HepG2 (cell line): ENCODE results near the gene SLC29A2. TPM values are rescaled to one million over a fixed set of nuclear protein-coding genes. Genes with fewer than 3 reads are reported as not detected.

Source experiments
- BHLHE40 ChIP-seq: IDR thresholded peaks from 2 replicates; pipeline ENCODE4 v1.6.1; 2011; ENCODE audit warnings: low read length, improper control_type of control experiment
- E2F1 ChIP-seq: sonication (generic); formaldehyde crosslinking; IDR thresholded peaks from 2 replicates; pipeline ENCODE4 v1.5.0; 2020; ENCODE audit warnings: missing genetic modification reagents
- EP300 ChIP-seq, 3 experiments: sonication (generic) in 1 of 3; formaldehyde crosslinking in 1 of 3; IDR thresholded peaks; 2 replicates each; pipeline versions ENCODE4 v1.5.1 to v1.6.1; 2011 to 2020; ENCODE audit warnings: low read depth in 2 of 3, low read length in 2 of 3, borderline replicate concordance in 1 of 3, improper control_type of control experiment in 1 of 3, mild to moderate bottlenecking in 1 of 3, missing genetic modification reagents in 1 of 3, moderate library complexity in 1 of 3
- FLYWCH1 ChIP-seq: sonication (generic); formaldehyde crosslinking; IDR thresholded peaks from 2 replicates; pipeline ENCODE4 v1.8.1; 2023; ENCODE audit warnings: mild to moderate bottlenecking, missing genetic modification reagents
- GATA4 ChIP-seq: sonication (generic); IDR thresholded peaks from 2 replicates; pipeline ENCODE4 v1.6.1; 2016; ENCODE audit warnings: antibody characterized with exemption, low read depth, borderline replicate concordance
- HHEX ChIP-seq: IDR thresholded peaks from 2 replicates; pipeline ENCODE4 v1.6.1; 2016; ENCODE audit warnings: control low read depth
- JUND ChIP-seq: sonication (generic); formaldehyde crosslinking; IDR thresholded peaks from 2 replicates; pipeline ENCODE4 v1.8.0; 2022; ENCODE audit warnings: mild to moderate bottlenecking, missing genetic modification reagents
- MAFG ChIP-seq: sonication (generic); formaldehyde crosslinking; IDR thresholded peaks from 2 replicates; pipeline ENCODE4 v1.5.1; 2020; ENCODE audit warnings: mild to moderate bottlenecking, missing genetic modification reagents
- NFIB ChIP-seq: sonication (generic); formaldehyde crosslinking; IDR thresholded peaks from 2 replicates; pipeline ENCODE4 v1.9.0; 2021; ENCODE audit warnings: missing genetic modification reagents, mild to moderate bottlenecking, borderline replicate concordance
- NKX3-1 ChIP-seq: sonication (generic); formaldehyde crosslinking; IDR thresholded peaks from 2 replicates; pipeline ENCODE4 v1.5.0; 2020; ENCODE audit warnings: missing genetic modification reagents
- PLRG1 ChIP-seq: fragments of 450-650 bp; conservative IDR thresholded peaks from 2 replicates; pipeline ENCODE4 v1.6.1; 2016
- RBM39 ChIP-seq: fragments of 200-400 bp; formaldehyde crosslinking; IDR thresholded peaks from one replicate; pipeline ENCODE4 v1.6.1; 2018; ENCODE audit warnings: antibody characterized with exemption, mild to moderate bottlenecking, low read depth, low read length; ENCODE audit not compliant: poor library complexity, severe bottlenecking
- SRSF1 ChIP-seq: fragments of 200-400 bp; formaldehyde crosslinking; optimal IDR thresholded peaks from 2 replicates; pipeline ENCODE3; 2017; ENCODE audit warnings: mild to moderate bottlenecking, low read depth, low read length, moderate library complexity
- YY1 ChIP-seq: IDR thresholded peaks from 2 replicates; pipeline ENCODE4 v1.6.1; 2011; ENCODE audit warnings: low read length, low read depth, moderate library complexity, mild to moderate bottlenecking; ENCODE audit not compliant: insufficient read depth, insufficient replicate concordance
- ZNF563 ChIP-seq: sonication (generic); formaldehyde crosslinking; IDR thresholded peaks from 2 replicates; pipeline ENCODE4 v1.8.0; 2022; ENCODE audit warnings: mild to moderate bottlenecking, moderate library complexity, missing genetic modification reagents
- ZNF704 ChIP-seq: sonication (generic); formaldehyde crosslinking; IDR thresholded peaks from 2 replicates; pipeline ENCODE4 v1.8.1; 2023; ENCODE audit warnings: mild to moderate bottlenecking, inconsistent platforms, moderate library complexity, missing genetic modification reagents, borderline replicate concordance
- ZNF747 ChIP-seq: sonication (generic); formaldehyde crosslinking; IDR thresholded peaks from 2 replicates; pipeline ENCODE4 v1.8.1; 2023; ENCODE audit warnings: missing genetic modification reagents, mild to moderate bottlenecking, borderline replicate concordance
- polyA plus RNA-seq, 8 experiments: library from polyadenylated mRNA; depleted of rRNA in 3 of 8; stranded (reverse) in 7 of 8; unstranded in 1 of 8; fragments of >200 nt; fragmentation: Illumina TruSeq in 4 of 8; extraction: Trizol in 4 of 8; gene quantifications; 2 replicates each; pipeline versions ENCODE4 v1.2.1 to v1.2.3, GENCODE V29; 2011 to 2016; ENCODE audit warnings: low read depth in 4 of 8, missing spikeins in 1 of 8, mixed read lengths in 1 of 8; ENCODE audit not compliant: insufficient read depth in 1 of 8
- total RNA-seq, 5 experiments: library from RNA; depleted of rRNA; stranded (reverse); fragments of >200 nt; fragmentation: Illumina TruSeq; extraction: Trizol; gene quantifications; 2 replicates each; pipeline ENCODE4 v1.2.3, GENCODE V29; 2016; ENCODE audit warnings: low read depth in 1 of 5
- TF ChIP-seq, protein P1 (sequence below): IDR thresholded peaks from 2 replicates; pipeline ENCODE4 v1.6.1; 2016; ENCODE audit warnings: missing genetic modification reagents, missing compliant biosample characterization
- TF ChIP-seq, protein P2 (sequence below): sonication (generic); formaldehyde crosslinking; IDR thresholded peaks from 2 replicates; pipeline ENCODE4 v1.5.0; 2020; ENCODE audit warnings: mild to moderate bottlenecking, missing genetic modification reagents, moderate library complexity
- TF ChIP-seq, protein P3 (sequence below): sonication (generic); formaldehyde crosslinking; IDR thresholded peaks from 2 replicates; pipeline ENCODE4 v1.4.0; 2020; ENCODE audit warnings: missing genetic modification reagents, mild to moderate bottlenecking, borderline replicate concordance

Gene SLC29A2
- total and polyA plus RNA-seq, 2 of the 13 experiments (the other 11 are each of a cell fraction or from before 2014, with no cell fraction given): 0.63 to 0.66 TPM

DNA sequence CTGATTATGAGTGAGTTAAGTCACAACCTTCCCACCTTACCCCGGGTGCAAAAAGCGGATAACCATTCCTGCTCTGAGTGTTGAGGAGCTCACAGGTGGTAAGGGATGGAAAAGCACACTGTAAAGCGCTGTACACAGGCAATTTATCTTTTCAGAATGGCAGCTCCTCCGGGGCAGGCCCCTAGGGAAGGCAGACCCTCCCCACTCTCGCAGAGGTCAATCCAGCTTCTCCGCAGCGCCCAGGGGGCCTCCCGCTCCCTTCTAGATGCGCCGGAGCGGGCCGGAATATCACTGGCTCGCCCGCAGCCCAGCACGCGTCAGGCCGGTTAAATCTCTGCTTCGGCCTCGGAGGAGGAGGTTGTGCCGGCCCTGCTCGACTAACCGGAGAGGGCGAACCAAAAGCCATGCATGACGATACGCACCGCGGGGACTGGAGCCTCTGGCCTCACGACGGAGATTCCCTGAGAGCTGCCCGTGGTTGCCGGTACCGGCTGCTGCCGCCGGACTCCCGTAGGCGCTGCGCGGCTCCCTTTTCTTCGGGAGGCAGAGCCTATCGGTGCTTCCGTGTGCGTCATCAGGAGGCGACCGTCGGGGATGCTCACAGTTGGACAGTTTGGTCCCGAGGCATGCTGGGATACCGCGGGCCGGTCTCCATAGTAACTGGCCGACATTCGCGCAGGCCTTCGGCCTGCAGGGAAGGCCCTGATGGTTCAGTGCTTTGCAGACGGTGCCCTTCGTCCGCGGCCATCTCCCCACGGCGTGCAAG lies 26.8 kb downstream of the SLC29A2 start, which contains the start of gene BRMS1 (continued):
- TF ChIP-seq NKX3-1 (CRISPR knock-in tag) (no peak; the same call in 1 of the 2 replicates), SRSF1 (peak; percentile 63), JUND (CRISPR knock-in tag) (no peak), EP300 (IDR thresholded peaks at IDR 0.05; ENCODE audit: low read depth in 2 of 2, low read length in 2 of 2) (no peak), EP300 (CRISPR knock-in tag; IDR thresholded peaks at IDR 0.05; ENCODE audit: borderline replicate concordance) (no peak; the same call in 1 of the 2 replicates), BHLHE40 (no peak), ZNF704 (CRISPR knock-in tag) (no peak), FLYWCH1 (CRISPR knock-in tag) (0 out of 2 replicates have a peak, but pooled peaks have one; percentile 34), NFIB (CRISPR knock-in tag) (no peak), ZNF563 (CRISPR knock-in tag) (peak; percentile 67; the same call in 1 of the 2 replicates), GATA4 (peak; percentile 35; the same call in 1 of the 2 replicates), RBM39 (no peak), ZNF747 (CRISPR knock-in tag) (no peak; the same call in 1 of the 2 replicates), YY1 (peak; percentile 77), PLRG1 (no peak), MAFG (CRISPR knock-in tag) (no peak), HHEX (no peak), E2F1 (CRISPR knock-in tag) (peak; percentile 39; the same call in 1 of the 2 replicates)
- TF ChIP-seq, protein P1, sequence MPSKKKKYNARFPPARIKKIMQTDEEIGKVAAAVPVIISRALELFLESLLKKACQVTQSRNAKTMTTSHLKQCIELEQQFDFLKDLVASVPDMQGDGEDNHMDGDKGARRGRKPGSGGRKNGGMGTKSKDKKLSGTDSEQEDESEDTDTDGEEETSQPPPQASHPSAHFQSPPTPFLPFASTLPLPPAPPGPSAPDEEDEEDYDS: peak; percentile 65; the same call in 1 of the 2 replicates
- TF ChIP-seq, protein P2, sequence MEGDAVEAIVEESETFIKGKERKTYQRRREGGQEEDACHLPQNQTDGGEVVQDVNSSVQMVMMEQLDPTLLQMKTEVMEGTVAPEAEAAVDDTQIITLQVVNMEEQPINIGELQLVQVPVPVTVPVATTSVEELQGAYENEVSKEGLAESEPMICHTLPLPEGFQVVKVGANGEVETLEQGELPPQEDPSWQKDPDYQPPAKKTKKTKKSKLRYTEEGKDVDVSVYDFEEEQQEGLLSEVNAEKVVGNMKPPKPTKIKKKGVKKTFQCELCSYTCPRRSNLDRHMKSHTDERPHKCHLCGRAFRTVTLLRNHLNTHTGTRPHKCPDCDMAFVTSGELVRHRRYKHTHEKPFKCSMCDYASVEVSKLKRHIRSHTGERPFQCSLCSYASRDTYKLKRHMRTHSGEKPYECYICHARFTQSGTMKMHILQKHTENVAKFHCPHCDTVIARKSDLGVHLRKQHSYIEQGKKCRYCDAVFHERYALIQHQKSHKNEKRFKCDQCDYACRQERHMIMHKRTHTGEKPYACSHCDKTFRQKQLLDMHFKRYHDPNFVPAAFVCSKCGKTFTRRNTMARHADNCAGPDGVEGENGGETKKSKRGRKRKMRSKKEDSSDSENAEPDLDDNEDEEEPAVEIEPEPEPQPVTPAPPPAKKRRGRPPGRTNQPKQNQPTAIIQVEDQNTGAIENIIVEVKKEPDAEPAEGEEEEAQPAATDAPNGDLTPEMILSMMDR (CRISPR knock-in tag): peak; percentile 35
- TF ChIP-seq, protein P3, sequence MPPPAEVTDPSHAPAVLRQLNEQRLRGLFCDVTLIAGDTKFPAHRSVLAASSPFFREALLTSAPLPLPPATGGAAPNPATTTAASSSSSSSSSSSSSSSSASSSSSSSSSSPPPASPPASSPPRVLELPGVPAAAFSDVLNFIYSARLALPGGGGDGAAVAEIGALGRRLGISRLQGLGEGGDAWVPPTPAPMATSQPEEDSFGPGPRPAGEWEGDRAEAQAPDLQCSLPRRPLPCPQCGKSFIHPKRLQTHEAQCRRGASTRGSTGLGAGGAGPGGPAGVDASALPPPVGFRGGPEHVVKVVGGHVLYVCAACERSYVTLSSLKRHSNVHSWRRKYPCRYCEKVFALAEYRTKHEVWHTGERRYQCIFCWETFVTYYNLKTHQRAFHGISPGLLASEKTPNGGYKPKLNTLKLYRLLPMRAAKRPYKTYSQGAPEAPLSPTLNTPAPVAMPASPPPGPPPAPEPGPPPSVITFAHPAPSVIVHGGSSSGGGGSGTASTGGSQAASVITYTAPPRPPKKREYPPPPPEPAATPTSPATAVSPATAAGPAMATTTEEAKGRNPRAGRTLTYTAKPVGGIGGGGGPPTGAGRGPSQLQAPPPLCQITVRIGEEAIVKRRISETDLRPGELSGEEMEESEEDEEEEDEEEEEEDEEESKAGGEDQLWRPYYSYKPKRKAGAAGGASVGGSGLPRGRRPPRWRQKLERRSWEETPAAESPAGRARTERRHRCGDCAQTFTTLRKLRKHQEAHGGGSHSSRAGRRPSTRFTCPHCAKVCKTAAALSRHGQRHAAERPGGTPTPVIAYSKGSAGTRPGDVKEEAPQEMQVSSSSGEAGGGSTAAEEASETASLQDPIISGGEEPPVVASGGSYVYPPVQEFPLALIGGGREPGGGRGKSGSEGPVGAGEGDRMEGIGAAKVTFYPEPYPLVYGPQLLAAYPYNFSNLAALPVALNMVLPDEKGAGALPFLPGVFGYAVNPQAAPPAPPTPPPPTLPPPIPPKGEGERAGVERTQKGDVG (CRISPR knock-in tag): no peak
